WTC11 (cell line): ENCODE measurements around the gene GALM. TPM values are rescaled to one million over a fixed set of nuclear protein-coding genes. Genes with fewer than 3 reads are reported as not detected.

ENCODE experiments used
- ATAC-seq: fragments of 200-7000 bp; cut with Tn5 transposase; 2 replicates; pipeline ENCODE4 v1.10.0; 2021; ENCODE audit warnings: mild to moderate bottlenecking, moderate library complexity
- CTCF ChIA-PET: fragments of 300-600 bp; sonication (Branson Sonifier 250); formaldehyde crosslinking; loops from one replicate; lab custom pipeline; 2021; ENCODE audit warnings: antibody characterized with exemption; lab: Charles Lee
- POLR2A ChIA-PET: fragments of 350-600 bp; sonication (Branson Sonifier 250); formaldehyde crosslinking; loops from one replicate; lab custom pipeline; 2021; ENCODE audit warnings: antibody characterized with exemption; lab: Charles Lee
- DNase-seq: peaks from one replicate; pipeline ENCODE4 v3.0.0; 2021; ENCODE audit warnings: low spot score
- H3K27ac Mint-ChIP-seq: 2 replicates; pipeline ENCODE4 v1.8.0; 2021; ENCODE audit warnings: mixed read lengths
- H3K27me3 Mint-ChIP-seq: 2 replicates; pipeline ENCODE4 v1.8.0; 2021; ENCODE audit warnings: low read depth, mild to moderate bottlenecking, moderate library complexity, mixed read lengths
- H3K36me3 Mint-ChIP-seq: 2 replicates; pipeline ENCODE4 v1.8.0; 2021; ENCODE audit warnings: mixed read lengths
- H3K4me1 Mint-ChIP-seq: 2 replicates; pipeline ENCODE4 v1.8.0; 2022; ENCODE audit warnings: mixed read lengths
- H3K4me3 Mint-ChIP-seq: 2 replicates; pipeline ENCODE4 v1.8.0; 2021; ENCODE audit warnings: mild to moderate bottlenecking, moderate library complexity, mixed read lengths
- H3K9me3 Mint-ChIP-seq: 2 replicates; pipeline ENCODE4 v1.8.0; 2021; ENCODE audit warnings: mixed read lengths
- AFF4 ChIP-seq: sonication (generic); formaldehyde crosslinking; IDR thresholded peaks from 2 replicates; pipeline ENCODE4 v1.8.1; 2023; ENCODE audit warnings: mild to moderate bottlenecking, missing genetic modification reagents, borderline replicate concordance
- ATF1 ChIP-seq: sonication (generic); formaldehyde crosslinking; IDR thresholded peaks from 2 replicates; pipeline ENCODE4 v1.8.1; 2023; ENCODE audit warnings: mild to moderate bottlenecking, moderate library complexity, missing genetic modification reagents
- ATF3 ChIP-seq: sonication (generic); formaldehyde crosslinking; conservative IDR thresholded peaks from 2 replicates; pipeline ENCODE4 v1.8.1; 2022; ENCODE audit warnings: mild to moderate bottlenecking, missing genetic modification reagents
- ETV6 ChIP-seq: sonication (generic); formaldehyde crosslinking; IDR thresholded peaks from 2 replicates; pipeline ENCODE4 v1.8.1; 2022; ENCODE audit warnings: mild to moderate bottlenecking, missing genetic modification reagents
- FOXK1 ChIP-seq: sonication (generic); formaldehyde crosslinking; IDR thresholded peaks from 2 replicates; pipeline ENCODE4 v1.8.0; 2022; ENCODE audit warnings: mild to moderate bottlenecking, moderate library complexity, missing genetic modification reagents
- FOXP4 ChIP-seq: sonication (generic); formaldehyde crosslinking; IDR thresholded peaks from 2 replicates; pipeline ENCODE4 v1.8.0; 2022; ENCODE audit warnings: mild to moderate bottlenecking, missing genetic modification reagents
- GTF2I ChIP-seq: fragments of 250-450 bp; sonication (Bioruptor Pico); conservative IDR thresholded peaks from 2 replicates; pipeline ENCODE4 v1.4.0; 2021; ENCODE audit warnings: mild to moderate bottlenecking
- HMGA2 ChIP-seq: fragments of 250-450 bp; sonication (Bioruptor Pico); IDR thresholded peaks from 2 replicates; pipeline ENCODE4 v1.4.0; 2021; ENCODE audit warnings: mild to moderate bottlenecking, moderate library complexity
- MXD4 ChIP-seq: fragments of 250-450 bp; sonication (Bioruptor Pico); IDR thresholded peaks from 2 replicates; pipeline ENCODE4 v1.8.0; 2021; ENCODE audit warnings: mild to moderate bottlenecking, moderate library complexity, borderline replicate concordance
- MYBL2 ChIP-seq: sonication (generic); formaldehyde crosslinking; IDR thresholded peaks from 2 replicates; pipeline ENCODE4 v1.8.1; 2023; ENCODE audit warnings: mild to moderate bottlenecking, moderate library complexity, missing genetic modification reagents
- NR1H2 ChIP-seq: sonication (generic); formaldehyde crosslinking; IDR thresholded peaks from 2 replicates; pipeline ENCODE4 v1.9.0; 2021; ENCODE audit warnings: mild to moderate bottlenecking, moderate library complexity, missing genetic modification reagents
- RELA ChIP-seq: sonication (generic); formaldehyde crosslinking; IDR thresholded peaks from 2 replicates; pipeline ENCODE4 v1.8.1; 2022; ENCODE audit warnings: missing genetic modification reagents, mild to moderate bottlenecking, borderline replicate concordance
- RORB ChIP-seq: fragments of 250-450 bp; sonication (Bioruptor Pico); IDR thresholded peaks from 2 replicates; pipeline ENCODE4 v1.9.0; 2021; ENCODE audit warnings: mild to moderate bottlenecking
- SMAD3 ChIP-seq: sonication (generic); formaldehyde crosslinking; IDR thresholded peaks from 2 replicates; pipeline ENCODE4 v1.8.0; 2022; ENCODE audit warnings: missing genetic modification reagents, mild to moderate bottlenecking, borderline replicate concordance
- SP1 ChIP-seq: sonication (generic); formaldehyde crosslinking; conservative IDR thresholded peaks from 2 replicates; pipeline ENCODE4 v1.8.1; 2022; ENCODE audit warnings: missing genetic modification reagents
- TCF7 ChIP-seq: sonication (generic); formaldehyde crosslinking; IDR thresholded peaks from 2 replicates; pipeline ENCODE4 v1.8.0; 2022; ENCODE audit warnings: mild to moderate bottlenecking, low read depth, missing genetic modification reagents, moderate library complexity
- TEAD4 ChIP-seq: sonication (generic); formaldehyde crosslinking; IDR thresholded peaks from 2 replicates; pipeline ENCODE4 v1.8.0; 2022; ENCODE audit warnings: mild to moderate bottlenecking, missing genetic modification reagents
- USF2 ChIP-seq: sonication (generic); formaldehyde crosslinking; IDR thresholded peaks from 2 replicates; pipeline ENCODE4 v1.8.1; 2023; ENCODE audit warnings: mild to moderate bottlenecking, missing genetic modification reagents, moderate library complexity
- ZNF138 ChIP-seq: sonication (generic); formaldehyde crosslinking; conservative IDR thresholded peaks from 2 replicates; pipeline ENCODE4 v1.8.1; 2022; ENCODE audit warnings: mild to moderate bottlenecking, moderate library complexity, missing genetic modification reagents
- ZNF232 ChIP-seq: sonication (generic); formaldehyde crosslinking; IDR thresholded peaks from 2 replicates; pipeline ENCODE4 v1.8.0; 2022; ENCODE audit warnings: mild to moderate bottlenecking, missing genetic modification reagents
- ZNF263 ChIP-seq: sonication (generic); formaldehyde crosslinking; IDR thresholded peaks from 2 replicates; pipeline ENCODE4 v1.8.1; 2022; ENCODE audit warnings: low read depth, mild to moderate bottlenecking, moderate library complexity, missing genetic modification reagents
- ZNF317 ChIP-seq: sonication (generic); formaldehyde crosslinking; IDR thresholded peaks from 2 replicates; pipeline ENCODE4 v1.8.1; 2023; ENCODE audit warnings: low read depth, mild to moderate bottlenecking, moderate library complexity, missing genetic modification reagents, borderline replicate concordance
- ZNF416 ChIP-seq: fragments of 250-450 bp; sonication (Bioruptor Pico); IDR thresholded peaks from 2 replicates; pipeline ENCODE4 v1.9.0; 2021; ENCODE audit warnings: mild to moderate bottlenecking, inconsistent platforms
- total RNA-seq: library from RNA; stranded (reverse); gene quantifications from 3 replicates; pipeline ENCODE4 v1.2.3, GENCODE V29; 2021
- TF ChIP-seq, protein P1 (sequence below): fragments of 250-450 bp; sonication (Bioruptor Pico); IDR thresholded peaks from 2 replicates; pipeline ENCODE4 v2.1.2; 2022; ENCODE audit warnings: mild to moderate bottlenecking, moderate library complexity
- TF ChIP-seq, protein P2 (sequence below): fragments of 250-450 bp; sonication (Bioruptor Pico); conservative IDR thresholded peaks from 2 replicates; pipeline ENCODE4 v1.9.0; 2021; ENCODE audit warnings: mild to moderate bottlenecking

GALM gene
- total RNA-seq, 1 experiment from 2014 or later, result 11.2 TPM

DNA sequence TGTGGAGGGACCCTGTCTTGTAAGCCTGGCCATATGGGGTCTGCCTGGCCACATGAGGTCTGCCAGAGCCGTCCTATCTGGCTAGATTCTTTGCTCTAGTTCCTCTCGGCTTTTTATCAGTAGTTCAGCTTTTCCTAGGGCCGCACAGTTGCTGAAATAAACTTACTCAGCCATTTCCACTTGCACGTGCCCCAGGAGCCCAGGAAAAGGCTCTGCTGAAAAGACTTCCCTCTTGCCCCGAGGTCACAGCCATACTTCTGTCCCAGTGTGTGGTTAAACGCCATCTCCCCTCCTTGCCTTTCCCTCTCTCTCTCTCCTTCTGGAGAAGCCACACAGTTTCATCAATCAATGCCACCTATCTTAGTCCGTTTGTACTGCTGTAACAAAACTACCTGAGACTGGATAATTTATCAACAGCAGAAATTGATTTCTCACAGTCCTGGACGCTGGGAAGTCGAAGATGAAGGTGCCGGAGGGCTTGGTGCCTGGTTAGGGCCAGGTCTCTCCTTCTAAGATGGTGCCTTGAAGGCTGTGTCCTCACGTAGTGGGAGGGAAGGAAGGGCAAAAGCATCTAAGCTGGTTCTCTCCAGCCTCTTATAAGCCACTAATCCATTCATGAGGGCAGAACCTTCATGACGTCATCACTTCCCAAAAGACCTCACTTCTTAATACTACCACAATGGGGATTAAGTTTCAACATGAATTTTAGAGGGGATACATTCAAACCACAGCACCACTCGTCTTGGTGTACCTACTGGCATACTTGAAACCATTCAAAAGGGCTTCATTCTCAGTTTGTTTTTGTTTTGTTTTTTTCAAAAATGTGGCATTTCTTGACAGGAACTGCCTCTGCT lies 11.2 kb upstream of the GALM start:
- no peaks in the 10 kb centered on the region for H3K9me3 Mint-ChIP-seq
- TF ChIP-seq FOXK1 (CRISPR knock-in tag), result no peak
- no peak for TF ChIP-seq NR1H2 (CRISPR knock-in tag)
- no peak for TF ChIP-seq MXD4
- no peak for TF ChIP-seq ZNF317 (CRISPR knock-in tag)
- TF ChIP-seq ZNF416 (CRISPR knock-in tag), result no peak
- no peak for TF ChIP-seq SMAD3 (CRISPR knock-in tag)
- no peak for TF ChIP-seq ATF3 (CRISPR knock-in tag)
- TF ChIP-seq TEAD4 (CRISPR knock-in tag), result no peak
- no peak for TF ChIP-seq SP1 (CRISPR knock-in tag)
- no peak for TF ChIP-seq ATF1 (CRISPR knock-in tag)
- TF ChIP-seq HMGA2, result no peak
- TF ChIP-seq USF2, result no peak
- TF ChIP-seq RELA (CRISPR knock-in tag), result no peak
- no peak for TF ChIP-seq ETV6 (CRISPR knock-in tag)
- no peak for TF ChIP-seq GTF2I (CRISPR knock-in tag)
- H3K36me3 Mint-ChIP-seq, result no peaks in the 10 kb centered on the region
- H3K4me3 Mint-ChIP-seq, result no peak overlapping the region
- CTCF ChIA-PET, result interaction anchor here (1.5 kb wide), 1 partner anchor 73 kb away, joined by 3 read pairs; no protein-coding TSS in a partner anchor
- DNase-seq (no peak), ATAC-seq (no peak)
- no peak overlapping the region; the same call in 1 of the 2 replicates for H3K27ac Mint-ChIP-seq
- H3K27me3 Mint-ChIP-seq, result no peaks in the 10 kb centered on the region; the same call in 1 of the 2 replicates
- POLR2A ChIA-PET, result no interaction called here
- H3K4me1 Mint-ChIP-seq, result no peaks in the 10 kb centered on the region

GRCh38 chr2:38655441-38655840 lies 10.5 kb upstream of the GALM start:
- no peak overlapping the region for H3K27ac Mint-ChIP-seq
- no peaks in the 10 kb centered on the region for H3K9me3 Mint-ChIP-seq
- H3K36me3 Mint-ChIP-seq, result no peaks in the 10 kb centered on the region
- H3K4me3 Mint-ChIP-seq, result no peak overlapping the region
- no peaks in the 10 kb centered on the region; the same call in 1 of the 2 replicates for H3K27me3 Mint-ChIP-seq
- ChIA-PET CTCF (interaction anchor here (1.5 kb wide), 1 partner anchor 74 kb away, joined by 3 read pairs; no protein-coding TSS in a partner anchor), POLR2A (no interaction called here)
- DNase-seq, result no peak
- ATAC-seq, result no peak
- no peaks in the 10 kb centered on the region for H3K4me1 Mint-ChIP-seq
- TF ChIP-seq, protein P1, sequence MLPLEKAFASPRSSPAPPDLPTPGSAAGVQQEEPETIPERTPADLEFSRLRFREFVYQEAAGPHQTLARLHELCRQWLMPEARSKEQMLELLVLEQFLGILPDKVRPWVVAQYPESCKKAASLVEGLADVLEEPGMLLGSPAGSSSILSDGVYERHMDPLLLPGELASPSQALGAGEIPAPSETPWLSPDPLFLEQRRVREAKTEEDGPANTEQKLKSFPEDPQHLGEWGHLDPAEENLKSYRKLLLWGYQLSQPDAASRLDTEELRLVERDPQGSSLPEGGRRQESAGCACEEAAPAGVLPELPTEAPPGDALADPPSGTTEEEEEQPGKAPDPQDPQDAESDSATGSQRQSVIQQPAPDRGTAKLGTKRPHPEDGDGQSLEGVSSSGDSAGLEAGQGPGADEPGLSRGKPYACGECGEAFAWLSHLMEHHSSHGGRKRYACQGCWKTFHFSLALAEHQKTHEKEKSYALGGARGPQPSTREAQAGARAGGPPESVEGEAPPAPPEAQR (CRISPR knock-in tag), result no peak
- TF ChIP-seq AFF4 (CRISPR knock-in tag) (no peak), SP1 (CRISPR knock-in tag) (no peak), RORB (CRISPR knock-in tag) (no peak), FOXP4 (CRISPR knock-in tag) (no peak), ZNF232 (CRISPR knock-in tag) (no peak), MYBL2 (CRISPR knock-in tag) (no peak), TCF7 (CRISPR knock-in tag) (no peak), ZNF263 (CRISPR knock-in tag) (no peak), ZNF138 (CRISPR knock-in tag) (no peak)
- TF ChIP-seq, protein P2, sequence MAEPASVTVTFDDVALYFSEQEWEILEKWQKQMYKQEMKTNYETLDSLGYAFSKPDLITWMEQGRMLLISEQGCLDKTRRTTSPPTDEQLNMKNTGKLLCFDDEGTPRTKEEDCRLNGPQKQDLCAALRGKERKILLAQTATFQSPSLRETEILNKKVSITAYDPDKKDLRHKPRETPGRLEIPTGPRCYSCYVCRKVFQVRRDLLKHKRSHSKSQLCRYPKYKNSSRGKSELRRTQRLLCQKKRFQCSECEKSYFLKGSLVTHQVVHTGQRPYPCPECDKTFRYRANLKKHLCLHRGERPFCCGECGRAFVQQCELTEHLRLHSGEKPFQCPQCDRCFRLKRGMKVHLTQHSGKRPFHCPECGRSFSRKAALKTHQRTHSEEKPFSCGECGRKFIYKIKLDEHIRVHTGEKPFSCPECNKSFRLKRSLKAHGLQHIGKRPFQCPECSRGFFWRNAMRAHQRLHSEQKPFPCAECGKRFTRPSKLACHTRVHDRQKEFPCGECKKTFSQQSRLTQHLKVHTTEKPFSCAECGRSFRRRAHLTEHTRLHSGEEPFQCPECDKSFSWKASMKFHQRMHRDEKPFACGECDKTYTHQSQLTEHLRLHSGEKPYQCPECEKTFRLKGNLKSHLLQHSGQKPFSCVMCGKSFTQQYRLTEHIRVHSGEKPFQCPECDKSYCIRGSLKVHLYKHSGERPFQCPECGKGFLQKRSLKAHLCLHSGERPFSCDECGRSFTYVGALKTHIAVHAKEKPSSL (CRISPR knock-in tag), result no peak
